ENCODE data around the gene AMH. TPM values are rescaled to one million over a fixed set of nuclear protein-coding genes. Genes with fewer than 3 reads are reported as not detected.

Gene AMH
- total and polyA plus RNA-seq, 2 donors (not counting 1 experiment from before 2014, with no cell fraction given), result 0.03 to 0.33 TPM

GRCh38 chr19:2201473-2202148 lies 47.5 kb upstream of the AMH start:
- no peak for DNase-seq (ENCODE audit: low read depth in 2 of 2)
- H3K4me3 ChIP-seq (replicated peaks in 1 of 4; ENCODE audit: control extremely low read depth in 1 of 4, insufficient read depth in 1 of 4, low read depth in 3 of 4, low read length in 4 of 4), result no peak overlapping the region
- H3K27me3 ChIP-seq (ENCODE audit: control insufficient read depth, insufficient read depth, low read length), result no peaks in the 10 kb centered on the region
- H4K20me1 ChIP-seq (ENCODE audit: control insufficient read depth, extremely low read depth, insufficient read depth, low read length), result no peaks in the 10 kb centered on the region
- H3K79me2 ChIP-seq (ENCODE audit: control insufficient read depth, insufficient read depth, low read length), result peaks cover 58% of the 10 kb centered on the region
- no peak overlapping the region for H3K9ac ChIP-seq (ENCODE audit: insufficient read depth, low read length)
- H2AFZ ChIP-seq (ENCODE audit: low read length), result no peak overlapping the region
- peaks cover 28% of the 10 kb centered on the region for H3K36me3 ChIP-seq (ENCODE audit: control insufficient read depth, insufficient read depth, low read length)
- TF ChIP-seq CTCF (conservative IDR thresholded peaks at IDR 0.05 in 1 of 2, IDR thresholded peaks at IDR 0.05 in 1 of 2; ENCODE audit: low read depth in 1 of 2, low read length in 2 of 2) (no peak), EZH2 (IDR thresholded peaks at IDR 0.05; ENCODE audit: low read length, missing control alignments) (no peak)
- no peaks in the 10 kb centered on the region for H3K9me3 ChIP-seq (ENCODE audit: control insufficient read depth, insufficient read depth, low read depth, low read length)
- no peaks in the 10 kb centered on the region for H3K4me1 ChIP-seq (ENCODE audit: control insufficient read depth, extremely low read depth, insufficient read depth, low read length)
- no peak overlapping the region for H3K27ac ChIP-seq (ENCODE audit: insufficient read depth, low read length)
- no peak overlapping the region for H3K4me2 ChIP-seq (ENCODE audit: extremely low read depth, insufficient read depth, low read length)

- DNase-seq (ENCODE audit: low read depth in 2 of 2), result no peak
- Histone ChIP-seq H3K4me2 (ENCODE audit: extremely low read depth, insufficient read depth, low read length) (no peak overlapping the region), H3K9ac (ENCODE audit: insufficient read depth, low read length) (no peak overlapping the region), H3K36me3 (ENCODE audit: control insufficient read depth, insufficient read depth, low read length) (peaks cover 29% of the 10 kb centered on the region), H3K4me3 (replicated peaks in 1 of 4; ENCODE audit: control extremely low read depth in 1 of 4, insufficient read depth in 1 of 4, low read depth in 3 of 4, low read length in 4 of 4) (no peak overlapping the region), H2AFZ (ENCODE audit: low read length) (no peak overlapping the region), H3K27ac (ENCODE audit: insufficient read depth, low read length) (no peak overlapping the region), H3K79me2 (ENCODE audit: control insufficient read depth, insufficient read depth, low read length) (peaks cover 52% of the 10 kb centered on the region), H3K9me3 (ENCODE audit: control insufficient read depth, insufficient read depth, low read depth, low read length) (no peaks in the 10 kb centered on the region), H4K20me1 (ENCODE audit: control insufficient read depth, extremely low read depth, insufficient read depth, low read length) (no peaks in the 10 kb centered on the region), H3K27me3 (ENCODE audit: control insufficient read depth, insufficient read depth, low read length) (no peaks in the 10 kb centered on the region), H3K4me1 (ENCODE audit: control insufficient read depth, extremely low read depth, insufficient read depth, low read length) (no peaks in the 10 kb centered on the region)
- TF ChIP-seq EZH2 (IDR thresholded peaks at IDR 0.05; ENCODE audit: low read length, missing control alignments) (no peak), CTCF (conservative IDR thresholded peaks at IDR 0.05 in 1 of 2, IDR thresholded peaks at IDR 0.05 in 1 of 2; ENCODE audit: low read depth in 1 of 2, low read length in 2 of 2) (no peak)
Measured at GRCh38 chr19:2202366-2202765, 46.8 kb upstream of the AMH start.

GRCh38 chr19:2207008-2207407 lies 42.1 kb upstream of the AMH start:
- no peak overlapping the region for H3K4me2 ChIP-seq (ENCODE audit: extremely low read depth, insufficient read depth, low read length)
- H3K27me3 ChIP-seq (ENCODE audit: control insufficient read depth, insufficient read depth, low read length), result no peaks in the 10 kb centered on the region
- H3K9me3 ChIP-seq (ENCODE audit: control insufficient read depth, insufficient read depth, low read depth, low read length), result no peaks in the 10 kb centered on the region
- H3K9ac ChIP-seq (ENCODE audit: insufficient read depth, low read length), result no peak overlapping the region
- TF ChIP-seq CTCF (conservative IDR thresholded peaks at IDR 0.05 in 1 of 2, IDR thresholded peaks at IDR 0.05 in 1 of 2; ENCODE audit: low read depth in 1 of 2, low read length in 2 of 2) (no peak), EZH2 (IDR thresholded peaks at IDR 0.05; ENCODE audit: low read length, missing control alignments) (no peak)
- no peaks in the 10 kb centered on the region for H4K20me1 ChIP-seq (ENCODE audit: control insufficient read depth, extremely low read depth, insufficient read depth, low read length)
- peaks cover 14% of the 10 kb centered on the region for H3K4me1 ChIP-seq (ENCODE audit: control insufficient read depth, extremely low read depth, insufficient read depth, low read length)
- DNase-seq (ENCODE audit: low read depth in 2 of 2), result no peak
- no peak overlapping the region for H2AFZ ChIP-seq (ENCODE audit: low read length)
- no peak overlapping the region for H3K27ac ChIP-seq (ENCODE audit: insufficient read depth, low read length)
- H3K79me2 ChIP-seq (ENCODE audit: control insufficient read depth, insufficient read depth, low read length), result peaks cover 16% of the 10 kb centered on the region
- H3K36me3 ChIP-seq (ENCODE audit: control insufficient read depth, insufficient read depth, low read length), result peaks cover 44% of the 10 kb centered on the region
- H3K4me3 ChIP-seq (replicated peaks in 1 of 4; ENCODE audit: control extremely low read depth in 1 of 4, insufficient read depth in 1 of 4, low read depth in 3 of 4, low read length in 4 of 4), result no peak overlapping the region

All from fibroblast of lung (primary cell).